IMR-90 (cell line): Measurements from ENCODE around the gene ENHO.

Experiments used
- MXI1 ChIP-seq: IDR thresholded peaks from 2 replicates; pipeline ENCODE4 v1.6.1; 2012; ENCODE audit warnings: low read depth, mild to moderate bottlenecking, low read length, moderate library complexity, borderline replicate concordance
- RCOR1 ChIP-seq: IDR thresholded peaks from 2 replicates; pipeline ENCODE4 v1.6.1; 2012; ENCODE audit warnings: mild to moderate bottlenecking, low read length, improper control_type of control experiment; ENCODE audit not compliant: insufficient replicate concordance
- TF ChIP-seq, protein P1 (sequence below): fragments of 150-350 bp; IDR thresholded peaks from 2 replicates; pipeline ENCODE4 v1.6.1; 2017; ENCODE audit warnings: mild to moderate bottlenecking, antibody characterized with exemption, low read length, low read depth
- TF ChIP-seq, protein P2 (sequence below): conservative IDR thresholded peaks from 2 replicates; pipeline ENCODE4 v1.5.1; 2012; ENCODE audit warnings: mild to moderate bottlenecking, low read depth, low read length, improper control_type of control experiment

DNA sequence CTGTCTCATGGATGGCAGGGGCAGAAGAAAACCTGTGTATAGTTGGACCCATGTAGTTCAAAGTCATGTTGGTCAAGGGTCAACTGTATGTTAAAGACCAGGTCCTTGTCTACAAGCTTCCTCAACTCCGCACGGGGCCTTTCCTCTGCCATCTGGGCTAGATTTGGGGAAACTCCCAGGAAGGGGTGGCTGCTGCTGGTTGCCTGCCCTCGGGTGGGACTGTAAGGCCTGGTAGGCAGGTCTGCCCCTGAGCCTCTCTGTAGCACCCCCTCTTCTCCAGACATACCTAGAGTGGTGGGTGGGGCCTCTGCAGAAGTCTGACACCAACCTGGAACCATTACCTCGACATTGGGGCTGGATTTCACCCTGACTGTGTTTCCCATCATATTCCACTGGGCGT, 15.2 kb downstream of the ENHO start:
- TF ChIP-seq MXI1 (no peak), RCOR1 (no peak)
- TF ChIP-seq, protein P1, sequence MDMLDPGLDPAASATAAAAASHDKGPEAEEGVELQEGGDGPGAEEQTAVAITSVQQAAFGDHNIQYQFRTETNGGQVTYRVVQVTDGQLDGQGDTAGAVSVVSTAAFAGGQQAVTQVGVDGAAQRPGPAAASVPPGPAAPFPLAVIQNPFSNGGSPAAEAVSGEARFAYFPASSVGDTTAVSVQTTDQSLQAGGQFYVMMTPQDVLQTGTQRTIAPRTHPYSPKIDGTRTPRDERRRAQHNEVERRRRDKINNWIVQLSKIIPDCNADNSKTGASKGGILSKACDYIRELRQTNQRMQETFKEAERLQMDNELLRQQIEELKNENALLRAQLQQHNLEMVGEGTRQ = no peak
- TF ChIP-seq, protein P2, sequence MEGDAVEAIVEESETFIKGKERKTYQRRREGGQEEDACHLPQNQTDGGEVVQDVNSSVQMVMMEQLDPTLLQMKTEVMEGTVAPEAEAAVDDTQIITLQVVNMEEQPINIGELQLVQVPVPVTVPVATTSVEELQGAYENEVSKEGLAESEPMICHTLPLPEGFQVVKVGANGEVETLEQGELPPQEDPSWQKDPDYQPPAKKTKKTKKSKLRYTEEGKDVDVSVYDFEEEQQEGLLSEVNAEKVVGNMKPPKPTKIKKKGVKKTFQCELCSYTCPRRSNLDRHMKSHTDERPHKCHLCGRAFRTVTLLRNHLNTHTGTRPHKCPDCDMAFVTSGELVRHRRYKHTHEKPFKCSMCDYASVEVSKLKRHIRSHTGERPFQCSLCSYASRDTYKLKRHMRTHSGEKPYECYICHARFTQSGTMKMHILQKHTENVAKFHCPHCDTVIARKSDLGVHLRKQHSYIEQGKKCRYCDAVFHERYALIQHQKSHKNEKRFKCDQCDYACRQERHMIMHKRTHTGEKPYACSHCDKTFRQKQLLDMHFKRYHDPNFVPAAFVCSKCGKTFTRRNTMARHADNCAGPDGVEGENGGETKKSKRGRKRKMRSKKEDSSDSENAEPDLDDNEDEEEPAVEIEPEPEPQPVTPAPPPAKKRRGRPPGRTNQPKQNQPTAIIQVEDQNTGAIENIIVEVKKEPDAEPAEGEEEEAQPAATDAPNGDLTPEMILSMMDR = no peak
